GM20000 (cell line): ENCODE results near the gene RBL2.
A peak's percentile ranks its signal among the peaks of the same experiment; 100 is the strongest.

Source experiments
- DNase-seq: peaks from one replicate; pipeline ENCODE4 v3.0.0; 2012; ENCODE audit warnings: low spot score
- TF ChIP-seq, protein P1 (sequence below): IDR thresholded peaks from 2 replicates; pipeline ENCODE4 v1.5.1; 2012; ENCODE audit warnings: mild to moderate bottlenecking, control low read depth; ENCODE audit errors: extremely low read depth, missing control alignments

The RBL2 gene

DNA sequence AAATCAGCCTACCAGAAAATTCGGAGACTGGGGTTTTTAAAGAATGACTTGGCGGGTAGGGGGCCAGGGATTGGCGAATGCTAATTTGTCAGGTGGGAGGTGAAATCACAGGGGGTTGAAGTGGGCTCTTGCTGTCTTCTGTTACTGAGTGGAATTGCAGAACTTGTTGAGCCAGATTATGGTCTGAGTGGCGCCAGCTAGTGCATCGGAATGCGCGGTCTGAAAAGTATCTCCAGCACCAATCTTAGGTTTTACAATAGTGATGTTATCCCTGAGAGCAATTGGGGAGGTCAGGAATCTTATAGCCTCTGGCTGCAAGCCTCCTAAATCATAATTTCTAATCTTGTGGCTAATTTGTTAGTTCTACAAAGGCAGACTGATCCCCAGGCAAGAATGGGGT is 762 bp upstream of the RBL2 start:
- no peak for DNase-seq
- TF ChIP-seq, protein P1, sequence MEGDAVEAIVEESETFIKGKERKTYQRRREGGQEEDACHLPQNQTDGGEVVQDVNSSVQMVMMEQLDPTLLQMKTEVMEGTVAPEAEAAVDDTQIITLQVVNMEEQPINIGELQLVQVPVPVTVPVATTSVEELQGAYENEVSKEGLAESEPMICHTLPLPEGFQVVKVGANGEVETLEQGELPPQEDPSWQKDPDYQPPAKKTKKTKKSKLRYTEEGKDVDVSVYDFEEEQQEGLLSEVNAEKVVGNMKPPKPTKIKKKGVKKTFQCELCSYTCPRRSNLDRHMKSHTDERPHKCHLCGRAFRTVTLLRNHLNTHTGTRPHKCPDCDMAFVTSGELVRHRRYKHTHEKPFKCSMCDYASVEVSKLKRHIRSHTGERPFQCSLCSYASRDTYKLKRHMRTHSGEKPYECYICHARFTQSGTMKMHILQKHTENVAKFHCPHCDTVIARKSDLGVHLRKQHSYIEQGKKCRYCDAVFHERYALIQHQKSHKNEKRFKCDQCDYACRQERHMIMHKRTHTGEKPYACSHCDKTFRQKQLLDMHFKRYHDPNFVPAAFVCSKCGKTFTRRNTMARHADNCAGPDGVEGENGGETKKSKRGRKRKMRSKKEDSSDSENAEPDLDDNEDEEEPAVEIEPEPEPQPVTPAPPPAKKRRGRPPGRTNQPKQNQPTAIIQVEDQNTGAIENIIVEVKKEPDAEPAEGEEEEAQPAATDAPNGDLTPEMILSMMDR: no peak

DNA sequence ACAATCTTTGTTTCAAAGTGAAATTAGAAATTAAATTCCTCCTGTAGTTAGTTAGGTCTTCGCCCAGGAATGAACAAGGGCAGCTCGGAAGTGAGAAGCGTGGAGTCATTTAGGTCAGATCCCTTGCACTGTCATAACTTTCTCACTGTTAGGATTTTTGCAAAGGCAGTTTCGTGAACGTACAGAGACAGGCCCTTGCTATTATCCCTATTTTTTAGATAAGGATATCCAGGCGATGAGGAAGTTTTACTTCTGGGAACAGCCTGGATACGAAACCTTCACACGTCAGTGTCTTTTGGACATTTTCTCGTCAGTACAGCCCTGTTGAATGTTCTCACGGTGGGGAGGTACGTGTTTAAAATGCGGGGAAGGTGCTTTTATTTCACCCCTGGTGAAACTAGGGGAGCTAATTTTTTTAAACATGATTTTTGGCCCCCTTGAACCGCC is 318 bp upstream of the RBL2 start:
- TF ChIP-seq, protein P1: no peak
- DNase-seq: no peak

DNA sequence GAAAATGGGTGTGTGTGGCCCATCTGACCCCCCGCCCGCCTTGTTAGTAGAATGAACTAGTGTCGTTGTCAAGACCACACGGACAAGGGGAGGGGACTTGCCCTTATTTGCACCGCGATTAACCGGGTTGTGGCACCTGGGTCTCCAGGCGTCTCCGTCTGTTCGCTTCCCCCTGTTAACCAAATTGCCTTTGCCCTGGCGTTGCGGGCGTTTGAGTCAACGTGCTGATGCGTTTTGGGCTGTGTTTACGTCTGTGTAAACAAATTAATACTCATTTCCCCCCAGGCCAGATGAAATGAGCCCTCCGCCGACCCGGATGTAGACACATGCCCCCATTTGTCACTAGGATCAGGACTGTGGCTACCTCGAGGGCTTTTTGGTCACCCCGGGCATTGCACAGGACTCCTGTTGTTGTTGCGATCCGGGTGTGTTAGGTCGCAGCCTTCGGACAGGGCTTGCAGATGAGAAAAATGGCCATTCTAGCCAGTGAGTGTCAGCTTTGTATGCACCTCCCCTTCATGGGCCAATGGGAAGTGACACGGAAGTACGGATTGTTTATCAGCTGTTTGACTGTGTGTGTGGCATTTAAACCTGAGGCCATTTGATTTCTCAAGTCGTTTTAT is 906 bp downstream of the RBL2 start:
- TF ChIP-seq, protein P1: no peak
- peak; percentile 88 for DNase-seq

DNA sequence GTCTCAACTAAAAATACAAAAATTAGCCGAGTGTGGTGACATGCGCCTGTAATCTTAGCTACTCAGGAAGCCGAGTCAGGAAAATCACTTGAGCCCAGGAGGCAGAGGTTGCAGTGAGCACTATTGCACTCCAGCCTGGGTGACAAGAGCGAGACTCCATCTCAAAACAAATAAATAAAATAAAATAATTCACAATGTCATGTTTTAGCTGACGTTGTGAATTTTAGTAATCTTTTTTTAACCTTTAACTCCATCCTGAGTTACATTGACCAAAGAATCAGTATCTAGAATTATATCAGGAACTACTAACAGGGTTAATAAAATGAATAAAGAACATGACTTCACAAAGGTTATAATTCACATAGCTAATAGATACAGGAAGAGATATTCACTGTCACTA is 5.9 kb downstream of the RBL2 start:
- DNase-seq: no peak
- TF ChIP-seq, protein P1: no peak

DNA sequence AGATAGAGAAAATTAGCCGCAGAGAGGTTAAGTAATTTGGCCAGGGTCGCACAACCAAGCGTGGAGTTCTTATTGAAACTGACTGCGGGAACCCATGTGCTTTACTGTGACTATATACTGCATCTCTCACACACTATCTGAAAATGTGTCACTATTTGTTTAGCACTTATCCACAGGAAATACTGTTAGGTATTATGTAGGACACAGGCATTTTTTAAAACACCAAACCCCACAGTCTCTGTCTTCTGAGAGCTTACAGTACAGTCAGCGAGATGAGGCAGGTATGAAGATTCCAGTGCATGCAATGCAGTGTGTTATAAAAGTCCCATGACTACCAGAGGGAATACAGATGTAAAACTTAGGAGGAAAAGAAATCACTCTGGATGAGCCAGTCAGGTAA is 11.3 kb downstream of the RBL2 start:
- TF ChIP-seq, protein P1: no peak
- DNase-seq: no peak

DNA sequence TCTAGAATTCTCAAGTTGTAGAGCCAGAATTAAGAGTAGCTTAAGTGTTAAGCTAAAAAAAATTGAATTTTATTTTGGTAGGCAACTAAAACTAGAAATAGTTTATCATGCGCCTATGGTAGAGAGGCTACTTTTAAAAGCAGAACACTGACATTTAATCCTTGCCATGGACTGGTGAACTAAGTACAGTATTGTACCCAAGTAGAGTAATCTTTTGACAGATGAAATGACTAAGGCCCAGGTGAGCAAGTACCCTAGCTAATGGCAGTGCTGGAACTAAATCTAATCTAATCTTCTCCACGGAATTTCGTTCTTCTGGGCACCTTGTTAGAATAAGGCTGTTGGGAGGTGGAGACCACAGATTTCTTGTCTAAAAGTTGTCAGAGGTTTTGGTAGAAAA is 11.8 kb downstream of the RBL2 start:
- DNase-seq: no peak
- TF ChIP-seq, protein P1: no peak

DNA sequence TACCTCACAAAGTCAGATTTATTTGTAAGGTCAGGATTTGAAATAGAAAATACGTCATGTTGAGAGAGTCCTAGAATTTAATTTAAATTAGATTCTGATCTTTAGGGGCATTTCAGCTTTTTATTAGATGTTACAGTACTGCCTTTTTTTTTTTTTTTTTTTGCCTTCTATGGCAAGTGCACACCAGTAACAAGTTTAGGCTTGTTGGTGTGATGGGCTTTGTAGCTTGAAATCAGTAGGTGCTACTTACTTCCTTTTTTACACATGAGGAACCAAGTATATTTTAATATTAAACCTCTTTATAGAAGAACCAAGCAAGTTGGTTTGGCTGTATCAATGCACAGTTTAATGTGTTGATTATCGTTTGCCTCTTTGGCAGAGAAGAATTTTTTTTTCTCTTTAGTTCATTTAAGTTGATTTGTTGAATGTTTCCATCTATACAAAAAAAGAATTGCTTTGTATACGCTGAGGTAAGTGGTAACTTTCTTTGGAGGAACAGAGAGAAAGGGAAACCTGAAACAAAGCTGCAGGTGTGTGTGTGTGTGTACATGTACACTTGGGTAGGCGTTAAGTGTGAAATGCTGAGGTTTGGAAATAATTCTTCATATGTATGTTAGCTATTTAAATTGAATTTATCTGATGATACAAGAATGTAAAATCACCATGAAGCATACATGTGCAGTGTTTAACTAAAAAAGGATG is 15.7 kb downstream of the RBL2 start:
- TF ChIP-seq, protein P1: no peak
- no peak for DNase-seq
